HG03558 (cell line): ENCODE data around the gene SNTG2.
"Not testable (repeated sequence)": the region's sequence is repeated elsewhere in the genome, so short reads cannot be mapped to it uniquely, and the experiment has no call there.

Experiments used
- ATAC-seq: cut with Tn5 transposase; IDR thresholded peaks from one replicate; pipeline ENCODE4 v1.9.1; 2021; ENCODE audit warnings: moderate number of reproducible peaks; ENCODE audit not compliant: unreplicated experiment; ENCODE audit errors: extremely low read depth

The SNTG2 gene

DNA sequence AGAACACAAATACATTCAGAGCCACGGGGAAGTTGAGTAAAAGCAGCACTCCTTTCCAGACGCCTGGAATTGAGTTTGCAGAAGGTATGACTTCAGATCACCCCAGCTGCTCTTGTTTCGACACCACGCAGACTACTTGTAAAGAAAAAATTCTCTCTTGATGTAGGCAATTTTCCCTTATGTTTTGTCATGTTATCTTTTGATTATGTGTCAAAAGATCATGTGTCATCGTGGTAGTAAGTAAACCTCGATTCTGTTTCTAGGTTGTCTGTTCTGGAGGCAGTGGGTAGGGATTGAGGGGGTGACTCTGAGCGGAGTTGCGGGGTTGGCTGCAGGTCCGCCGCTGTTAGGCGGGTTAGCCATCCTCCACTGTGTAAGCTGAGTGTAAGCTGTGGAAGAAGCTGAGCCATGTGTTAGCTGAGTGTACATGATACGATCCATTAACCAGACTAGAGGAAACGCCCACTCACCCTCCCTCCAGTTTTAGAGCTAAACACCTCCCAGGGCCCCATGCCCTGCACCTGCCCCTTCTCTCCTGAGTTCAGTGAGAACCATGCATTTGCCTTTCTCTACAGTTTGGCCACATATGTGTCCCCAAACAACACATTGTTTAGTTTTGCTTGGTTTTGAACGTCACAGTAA, 181.8 kb downstream of the SNTG2 start:
- ATAC-seq = no peak

DNA sequence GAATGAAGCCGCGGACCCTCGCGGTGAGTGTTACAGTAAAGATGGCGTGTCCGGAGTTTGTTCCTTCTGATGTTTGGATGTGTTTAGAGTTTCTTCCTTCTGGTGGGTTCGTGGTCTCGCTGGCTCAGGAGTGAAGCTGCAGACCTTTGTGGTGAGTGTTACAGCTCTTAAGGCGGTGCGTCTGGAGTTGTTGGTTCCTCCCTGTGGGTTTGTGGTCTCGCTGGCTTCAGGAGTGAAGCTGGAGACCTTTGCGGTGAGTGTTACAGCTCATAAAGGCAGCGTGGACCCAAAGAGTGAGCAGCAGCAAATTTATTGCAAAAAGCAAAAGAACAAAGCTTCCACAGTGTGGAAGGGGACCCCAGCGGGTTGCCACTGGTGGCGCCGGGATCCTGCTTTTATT, 183.2 kb downstream of the SNTG2 start:
- ATAC-seq = not testable (repeated sequence)

DNA sequence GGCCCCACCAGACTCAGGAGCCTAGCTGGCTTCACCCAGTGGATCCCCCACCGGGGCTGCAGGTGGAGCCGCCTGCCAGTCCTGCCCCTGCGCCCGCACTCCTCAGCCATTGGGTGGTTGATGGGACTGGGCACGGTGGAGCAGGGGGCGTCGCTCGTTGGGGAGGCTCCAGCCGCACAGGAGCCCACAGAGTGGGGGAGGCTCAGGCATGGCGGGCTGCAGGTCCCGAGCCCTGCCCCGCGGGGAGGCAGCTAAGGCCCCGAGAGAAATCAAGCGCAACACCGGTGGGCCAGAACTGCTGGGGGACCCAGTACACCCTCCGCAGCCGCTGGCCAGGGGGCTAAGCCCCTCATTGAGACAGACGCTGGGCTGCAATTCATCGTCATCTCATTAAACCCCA, 184.0 kb downstream of the SNTG2 start:
- ATAC-seq = no peak

DNA sequence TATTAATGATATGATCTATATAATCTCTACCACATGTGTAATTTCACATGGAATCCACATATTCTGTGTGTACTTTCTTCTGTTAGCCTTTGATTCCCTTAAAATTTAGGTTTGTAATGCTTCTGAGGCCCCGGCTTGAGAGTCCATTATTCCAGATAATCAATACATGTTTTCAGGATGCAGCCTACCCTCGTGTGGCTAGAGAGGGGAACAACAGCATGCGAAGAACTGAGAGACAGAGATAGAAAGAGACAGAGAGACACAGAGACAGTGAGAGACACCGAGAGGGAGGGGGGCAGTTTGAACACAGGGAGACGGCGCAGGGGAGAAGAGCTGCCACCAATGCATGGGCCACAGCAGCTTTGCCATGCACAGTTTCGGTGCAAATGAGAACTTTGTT, 185.4 kb downstream of the SNTG2 start:
- ATAC-seq = no peak

DNA sequence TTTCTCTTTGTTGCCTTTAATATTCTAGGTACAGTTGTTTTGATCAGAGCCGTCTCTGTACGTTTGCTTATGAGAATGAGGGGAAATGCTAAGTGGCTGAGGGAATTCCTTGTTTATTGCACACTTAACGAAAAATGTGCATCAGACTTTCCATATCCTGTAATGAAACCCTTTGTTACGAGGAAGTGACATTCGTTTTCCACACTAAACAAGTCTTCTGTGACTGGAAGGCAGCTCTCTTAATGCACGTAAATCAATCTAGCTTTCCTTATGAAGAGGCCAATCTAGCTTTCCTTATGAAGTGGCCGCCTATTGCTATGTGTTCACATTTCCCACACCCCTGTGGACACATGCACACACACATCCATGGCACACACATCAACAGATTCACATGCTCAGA, 186.2 kb downstream of the SNTG2 start:
- ATAC-seq = no peak

DNA sequence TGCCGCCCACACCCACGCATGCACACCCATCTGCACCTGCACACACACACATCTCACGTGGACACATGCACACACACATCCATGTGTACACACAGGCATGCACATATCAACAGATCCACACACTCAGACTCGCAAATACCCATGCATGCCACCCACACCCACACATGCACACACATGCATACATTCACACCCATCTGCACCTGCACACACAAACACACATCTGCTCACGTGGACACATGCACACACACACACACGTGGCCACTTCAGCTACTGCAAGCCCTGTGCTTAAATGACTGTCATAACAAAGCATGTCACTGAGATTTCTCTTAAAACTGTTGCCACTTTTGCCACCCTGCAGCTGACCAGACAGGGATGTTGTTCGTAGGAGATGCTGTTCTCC, 186.6 kb downstream of the SNTG2 start:
- ATAC-seq = no peak

DNA sequence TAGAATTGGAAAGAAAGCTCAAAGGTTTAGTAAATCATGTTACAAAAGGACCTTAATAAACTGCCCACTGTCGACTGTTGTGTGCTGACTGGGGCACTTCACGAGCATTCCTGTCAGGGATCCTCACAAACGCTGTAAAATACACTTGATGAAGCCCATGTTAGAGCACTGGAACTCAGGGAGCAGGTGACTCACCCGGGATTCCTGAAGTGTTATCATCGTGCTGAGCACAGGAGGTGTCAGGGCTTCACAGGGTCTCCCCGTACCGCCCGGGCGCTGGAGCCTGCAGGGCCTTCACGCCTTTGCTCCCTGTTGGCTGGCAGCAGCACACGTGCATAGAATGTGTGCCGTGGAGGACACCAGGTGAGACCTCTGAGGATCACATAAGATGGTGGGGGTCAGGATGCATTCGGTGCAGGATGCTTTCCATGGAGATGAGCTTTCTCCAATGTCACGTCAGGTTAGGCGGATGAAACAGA, 187.3 kb downstream of the SNTG2 start:
- no peak for ATAC-seq

DNA sequence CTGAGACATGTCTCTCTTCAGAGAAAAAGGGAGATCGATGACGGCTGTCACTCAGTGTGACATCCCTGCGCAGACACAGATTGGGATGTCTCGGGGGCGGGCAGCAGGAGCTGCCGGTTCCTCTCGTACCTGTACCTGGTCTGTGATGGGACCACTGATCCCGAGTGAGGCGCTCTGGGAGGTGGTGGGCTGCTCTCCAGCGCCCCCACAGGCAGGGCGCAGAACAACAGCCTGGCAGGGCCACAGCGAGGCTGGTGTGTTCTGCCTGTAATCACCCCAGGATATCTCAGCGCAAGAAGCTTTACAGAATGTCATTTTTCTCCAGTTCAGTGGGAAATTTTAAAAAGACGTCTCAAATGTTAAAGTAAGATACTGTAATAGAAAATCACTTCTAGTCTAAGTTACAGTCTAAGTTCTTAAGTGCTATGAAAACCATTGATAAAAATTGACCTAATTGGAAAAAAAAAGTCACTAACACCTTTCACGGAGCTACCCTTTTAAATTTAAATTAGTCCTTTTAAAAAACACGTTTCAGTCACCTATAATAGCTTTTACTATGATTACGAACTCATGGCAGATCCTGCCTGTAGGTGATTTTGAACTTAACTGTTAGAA, 189.8 kb downstream of the SNTG2 start:
- ATAC-seq = no peak

DNA sequence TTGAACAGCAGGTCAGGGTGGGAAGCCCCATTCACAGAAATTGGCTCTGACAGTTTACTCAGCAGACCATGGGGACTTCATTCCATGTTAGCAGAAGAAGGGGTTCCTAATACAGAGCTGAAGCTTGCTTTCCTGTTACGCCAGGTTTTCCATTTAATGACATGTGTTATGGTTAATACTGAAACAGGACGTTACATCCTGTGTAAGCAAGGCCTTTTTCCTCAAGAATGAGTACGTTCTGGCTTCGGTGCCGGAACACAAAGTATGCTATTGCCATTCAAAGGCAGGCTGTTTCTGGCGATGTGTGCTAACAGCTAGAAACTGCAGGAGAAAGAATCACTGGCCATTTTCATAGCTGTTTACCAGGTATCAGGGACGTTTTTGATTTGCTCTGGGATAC, 190.4 kb downstream of the SNTG2 start:
- ATAC-seq = no peak

DNA sequence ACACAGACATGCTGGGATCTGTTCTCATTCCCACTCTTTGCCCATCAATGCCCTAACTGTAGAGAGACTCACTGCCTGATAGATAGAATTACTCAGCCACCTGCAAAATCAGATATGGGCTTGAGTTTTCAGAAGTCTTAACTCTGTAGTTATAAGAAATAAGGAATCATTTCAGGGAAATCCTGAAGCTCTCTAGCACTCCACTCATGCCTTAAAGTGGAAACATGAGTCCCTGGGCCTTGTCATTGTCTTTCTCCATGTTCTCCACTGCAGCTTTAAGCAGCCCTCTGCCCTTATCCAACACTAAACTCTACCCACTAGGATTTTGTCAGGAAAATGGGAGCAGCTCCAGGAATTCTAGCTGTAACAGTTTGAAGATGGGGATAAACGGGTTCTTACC, 192.5 kb downstream of the SNTG2 start:
- ATAC-seq = no peak

DNA sequence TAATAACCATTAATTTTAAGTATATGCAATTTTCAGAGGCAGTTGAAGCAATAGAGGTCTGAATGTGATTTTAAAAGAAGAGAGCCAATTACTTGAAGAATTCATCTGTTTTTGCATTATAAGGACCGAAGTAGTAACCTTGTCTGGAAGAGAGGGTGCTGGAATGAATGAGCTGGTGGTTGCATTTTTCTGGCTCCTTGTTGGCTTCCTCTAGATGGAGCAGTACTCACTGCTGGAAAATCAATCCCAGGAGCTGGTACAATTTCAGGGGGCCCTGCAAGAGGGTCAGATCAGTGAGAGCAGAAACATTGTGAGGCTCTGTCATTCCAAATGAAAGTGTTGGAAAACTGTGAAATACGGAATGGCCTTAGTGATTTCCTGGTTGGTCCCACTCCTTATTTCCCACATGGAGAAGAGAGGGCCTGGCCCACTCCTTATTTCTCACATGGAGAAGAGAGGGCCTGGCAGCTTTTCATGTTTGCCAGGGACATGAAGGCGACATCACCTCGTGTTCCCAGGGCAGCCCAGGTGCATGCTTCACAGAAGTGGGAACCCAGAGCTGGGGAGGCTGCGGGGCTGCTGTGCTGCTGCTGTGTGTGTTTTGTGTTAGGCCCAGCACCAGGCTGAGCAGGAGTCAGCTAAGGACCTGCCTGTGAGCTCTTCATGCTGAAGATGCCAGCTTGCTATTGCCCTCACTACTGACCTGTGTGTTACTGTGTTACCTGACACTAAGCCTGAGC, 197.4 kb downstream of the SNTG2 start:
- no peak for ATAC-seq

DNA sequence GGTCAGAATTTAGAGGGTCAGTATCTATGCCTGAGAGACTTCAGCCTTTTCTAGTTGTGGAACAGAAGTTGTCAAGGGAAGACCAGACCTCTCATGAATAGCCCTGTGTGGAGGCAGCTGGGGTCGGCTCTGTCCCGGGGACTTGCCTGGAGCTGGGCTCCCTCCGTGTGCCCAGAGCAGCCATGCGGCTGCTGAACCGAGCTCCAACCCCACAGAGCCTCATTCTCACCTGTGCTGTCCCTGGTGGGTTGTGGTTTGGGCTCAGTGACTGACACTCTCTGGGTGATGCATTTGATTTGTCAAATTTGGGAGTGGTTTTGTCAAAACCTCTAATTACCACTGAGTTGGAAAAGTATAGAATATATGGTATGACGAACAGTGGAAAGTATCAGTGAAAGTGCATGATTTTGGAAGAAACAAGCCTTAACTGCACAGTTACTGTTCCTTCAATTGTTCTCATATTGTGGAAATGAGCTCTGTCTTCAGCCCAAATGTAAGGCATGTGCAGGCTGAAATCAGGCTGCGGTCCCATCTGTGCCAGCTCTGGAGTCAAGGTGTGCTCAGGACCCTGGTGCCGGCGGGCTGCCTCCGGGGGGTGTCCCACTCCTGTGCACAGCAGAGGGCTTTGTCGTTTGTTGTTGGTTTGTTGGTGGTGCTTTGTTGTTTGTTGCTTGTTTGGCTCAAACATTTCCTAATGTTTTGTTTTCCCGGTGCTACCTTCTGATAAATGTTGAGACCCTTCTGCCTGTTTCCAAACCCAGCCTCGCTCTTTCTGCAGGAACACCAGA, 200.3 kb downstream of the SNTG2 start:
- no peak for ATAC-seq

DNA sequence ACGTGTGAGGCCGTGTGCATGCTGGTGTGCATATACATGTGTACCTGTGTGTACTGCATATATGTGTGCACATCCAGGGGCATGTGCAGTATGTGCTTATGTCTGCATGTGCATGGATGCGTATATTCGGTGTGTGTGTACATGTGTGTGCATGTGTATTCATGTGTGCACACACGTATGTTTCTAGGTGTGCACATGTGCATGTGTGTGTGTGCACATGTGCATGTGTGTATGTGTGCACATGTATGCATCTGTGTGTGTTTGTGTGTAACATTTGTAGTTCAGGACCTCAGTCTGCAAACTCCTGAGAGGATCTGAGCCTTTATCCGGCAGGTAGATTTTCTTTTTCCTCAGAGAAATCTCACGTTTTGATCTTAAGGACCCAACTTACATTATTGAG, 201.7 kb downstream of the SNTG2 start:
- no peak for ATAC-seq

DNA sequence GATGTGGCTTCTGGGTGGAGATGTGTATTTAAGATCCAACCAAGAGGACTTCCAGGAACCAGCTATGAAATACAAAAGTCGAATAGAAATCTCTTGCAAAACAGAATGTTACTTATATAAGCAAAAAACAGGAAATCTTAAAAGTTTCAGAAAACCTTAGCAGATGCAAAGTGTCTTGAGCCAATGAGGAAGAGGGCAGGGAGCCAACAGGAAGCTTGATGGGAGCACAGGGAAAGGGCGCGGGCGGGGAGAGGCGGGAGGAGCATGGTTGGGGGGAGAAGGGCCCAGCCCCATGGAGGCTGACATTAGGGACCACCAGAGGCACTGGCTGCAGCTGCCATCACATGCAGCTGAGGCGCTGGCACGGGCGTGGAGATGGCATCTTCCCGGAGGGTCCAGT, 203.3 kb downstream of the SNTG2 start:
- ATAC-seq = no peak

DNA sequence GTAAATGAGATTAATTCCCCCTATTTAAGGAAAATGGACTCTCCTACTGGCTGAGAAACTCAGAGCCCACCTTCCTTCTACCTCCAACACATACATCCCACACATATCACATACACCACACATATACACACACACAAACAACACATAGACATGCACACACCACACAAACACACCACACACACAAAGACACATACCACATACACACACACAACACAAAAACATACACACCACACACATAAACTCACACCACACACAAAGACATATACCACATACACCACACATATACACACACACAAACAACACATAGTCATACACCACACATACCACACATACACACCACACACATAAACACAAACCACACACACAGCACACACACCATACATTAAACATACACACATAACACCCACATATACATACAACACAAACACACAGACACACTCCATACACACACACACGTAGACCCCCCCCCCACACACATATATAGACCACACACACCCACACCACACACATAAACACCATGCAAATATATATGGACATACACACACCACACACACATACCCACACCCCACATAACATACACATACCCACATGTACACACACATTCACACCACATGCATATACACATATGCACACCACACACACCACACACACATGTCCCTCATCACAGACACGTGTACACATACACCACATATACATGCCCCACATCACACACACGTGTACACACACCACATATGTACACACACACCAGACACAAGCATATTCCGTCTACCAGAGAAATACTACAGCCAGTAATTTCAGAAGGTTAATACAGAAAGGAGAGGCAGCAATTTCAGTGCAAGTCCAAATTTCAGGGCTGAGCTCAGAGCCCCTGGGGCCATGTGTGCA, 204.3 kb downstream of the SNTG2 start:
- no peak for ATAC-seq

DNA sequence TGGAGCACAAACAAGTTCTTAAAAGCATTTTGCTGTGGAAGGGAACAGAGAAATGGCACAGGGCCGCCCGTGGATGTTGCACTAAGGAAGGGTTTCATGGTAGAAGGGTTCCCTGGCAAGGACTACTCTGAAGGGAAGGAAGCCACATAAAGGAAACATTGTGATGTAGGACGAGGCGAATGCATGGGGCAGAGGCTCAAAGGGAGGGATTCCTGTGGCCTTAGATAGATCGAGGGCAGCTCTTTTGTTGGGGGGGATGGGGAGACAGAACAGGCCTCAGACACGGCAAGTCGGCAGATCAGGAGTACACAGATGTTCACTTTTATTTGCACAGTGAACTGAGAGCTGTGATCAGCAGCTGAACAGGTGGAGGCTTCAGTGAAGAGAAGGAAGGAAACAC, 205.4 kb downstream of the SNTG2 start:
- ATAC-seq = no peak

DNA sequence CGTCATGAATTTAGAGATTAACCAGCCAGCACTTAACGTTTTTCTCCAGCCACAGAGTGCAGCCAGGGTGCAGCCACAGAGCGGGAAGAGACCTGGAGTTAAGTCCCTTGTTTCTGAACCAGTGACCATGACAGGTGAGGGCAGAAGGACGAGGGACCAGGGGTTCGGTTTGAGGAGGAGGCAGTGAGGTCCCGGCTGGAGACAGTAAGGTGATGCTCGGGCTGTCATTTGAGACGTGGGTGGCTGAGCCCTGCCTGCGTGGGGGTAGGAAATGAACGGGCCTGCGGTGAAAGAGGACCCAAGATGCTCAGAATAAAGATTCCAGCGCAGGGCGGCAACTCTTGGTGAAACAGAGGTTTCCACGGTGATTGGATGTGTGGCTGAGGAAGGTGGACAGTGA, 205.9 kb downstream of the SNTG2 start:
- no peak for ATAC-seq

DNA sequence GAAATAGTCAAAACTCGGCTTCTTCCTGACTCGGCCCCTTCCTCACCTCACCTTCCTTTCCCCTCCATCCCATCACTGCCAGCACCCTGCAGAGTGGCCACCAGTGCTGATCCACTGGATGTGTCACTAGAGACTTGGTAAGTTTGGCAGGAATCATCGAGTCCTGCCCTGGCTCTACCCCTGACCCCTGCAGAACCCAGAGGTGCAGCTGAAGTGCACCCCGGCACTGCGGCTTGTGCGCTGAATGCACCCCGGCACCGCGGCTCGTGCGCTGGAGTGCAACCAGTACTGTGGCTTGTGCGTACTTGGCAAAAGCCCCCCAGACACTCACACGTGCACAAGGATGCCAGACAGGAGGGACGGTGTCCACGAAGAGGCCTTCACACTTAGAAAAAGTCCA, 206.5 kb downstream of the SNTG2 start:
- no peak for ATAC-seq

DNA sequence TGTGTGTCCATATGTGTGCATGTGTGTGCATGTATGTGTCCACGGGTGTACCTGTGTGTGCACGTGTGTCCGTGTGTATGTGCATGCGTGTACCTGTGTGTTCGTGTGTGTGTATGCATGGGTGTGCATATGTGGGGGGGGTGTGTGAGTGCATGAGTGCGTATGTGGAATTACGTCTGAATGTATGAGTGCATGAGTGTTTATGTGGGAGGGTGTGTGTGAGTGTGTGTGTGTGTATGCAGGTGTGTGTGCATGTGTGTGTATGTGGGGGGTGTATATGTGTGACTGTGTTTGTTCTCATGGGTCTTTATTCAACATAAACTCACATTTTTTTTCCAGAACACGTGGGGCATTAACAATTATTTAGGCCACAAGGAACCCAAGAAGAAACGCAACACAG, 208.4 kb downstream of the SNTG2 start:
- ATAC-seq = no peak

DNA sequence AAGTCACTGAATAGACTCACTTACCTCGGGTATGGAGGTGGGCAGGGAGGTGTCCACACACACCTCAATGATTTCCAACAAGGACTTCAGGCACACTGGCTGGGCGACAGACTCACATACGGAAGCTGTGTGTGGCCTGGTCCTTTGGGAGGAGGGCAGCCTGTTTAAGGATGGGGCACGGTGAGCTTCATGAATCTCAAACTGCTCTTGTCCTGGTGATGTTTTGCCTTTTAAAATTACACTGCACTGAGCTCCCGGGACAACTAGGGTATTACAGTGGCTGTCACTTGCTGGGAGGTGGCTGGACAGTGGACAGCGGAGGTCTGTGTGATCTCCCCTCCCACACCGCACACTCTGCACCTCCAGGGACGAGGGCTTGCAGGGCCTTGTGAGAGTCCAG, 211.6 kb downstream of the SNTG2 start:
- ATAC-seq = no peak
